ENCODE data around the gene CSF2RB. TPM values are rescaled to one million over a fixed set of nuclear protein-coding genes. Genes with fewer than 3 reads are reported as not detected.

The CSF2RB gene
- total and polyA plus RNA-seq, 2 of the 13 experiments (the other 11 are each of a cell fraction or from before 2014, with no cell fraction given), result not detected

- Histone ChIP-seq H3K79me2 (ENCODE audit: insufficient read depth, low read length) (no peaks in the 10 kb centered on the region), H3K36me3 (replicated peaks in 1 of 2; ENCODE audit: control insufficient read depth in 1 of 2, insufficient read depth in 2 of 2, low read length in 2 of 2) (no peaks in the 10 kb centered on the region), H3K4me1 (ENCODE audit: insufficient read depth, low read length) (no peaks in the 10 kb centered on the region), H3K4me2 (ENCODE audit: low read depth, low read length) (no peak overlapping the region), H3K27me3 (ENCODE audit: control insufficient read depth in 1 of 2, insufficient read depth in 2 of 2, low read length in 2 of 2) (peaks cover 0 to 21% of the 10 kb centered on the region in 2 experiments; a peak in 2 of 5 replicates), H3K4me3 (replicated peaks in 1 of 3; ENCODE audit: insufficient read depth in 1 of 3, low read depth in 2 of 3, low read length in 3 of 3) (no peak overlapping the region), H3K9ac (ENCODE audit: insufficient read depth, low read depth, low read length) (no peak overlapping the region), H3K9me3 (ENCODE audit: low read length) (no peaks in the 10 kb centered on the region), H2AFZ (ENCODE audit: low read length) (no peak overlapping the region), H3K27ac (ENCODE audit: extremely low read length, insufficient read depth, low read length) (no peak overlapping the region), H4K20me1 (ENCODE audit: insufficient read depth, low read length) (no peaks in the 10 kb centered on the region)
- ATAC-seq, result no peak
- ChIA-PET POLR2A (no interaction called here), CTCF (ENCODE audit: low intra/inter-chr PET ratio, low total read pairs) (no interaction called here)
- DNase-seq (ENCODE audit: low spot score), result no peak
- no TSS peak for BruUV-seq (replicated peaks)
- WGBS (ENCODE audit: low lambda C conversion rate), result 0% methylated on average over 1 of the region's 2 CpGs
- TF ChIP-seq ZNF75D (CRISPR knock-in tag; IDR thresholded peaks at IDR 0.05; ENCODE audit: borderline replicate concordance) (no peak), TIGD3 (CRISPR knock-in tag; IDR thresholded peaks at IDR 0.05; ENCODE audit: borderline replicate concordance) (no peak), RNF219 (CRISPR knock-in tag; IDR thresholded peaks at IDR 0.05) (no peak), HMG20A (CRISPR knock-in tag; IDR thresholded peaks at IDR 0.05; ENCODE audit: borderline replicate concordance) (no peak), KLF16 (CRISPR knock-in tag; IDR thresholded peaks at IDR 0.05) (no peak)
- FAIRE-seq, result no peak
- intact Hi-C loops (cut with micrococcal nuclease; ENCODE audit: unreplicated experiment), result no loop called here
- in situ Hi-C loops (cut with HindIII; ENCODE audit: extremely low pct_ligation_motif_present, low pct_unique_long_range_greater_than_20kb), result no loop called here
Observed at GRCh38 chr22:36900225-36900624, 13.2 kb upstream of the CSF2RB start.

Data from HepG2 (cell line).